Spleen (tissue), 11 donors: ENCODE data around the gene TMED9. TPM values are rescaled to one million over a fixed set of nuclear protein-coding genes. Genes with fewer than 3 reads are reported as not detected.

Experiments used
- DNase-seq: peaks from one replicate; pipeline ENCODE4 v3.0.0-alpha.2; 2020
- H3K27ac ChIP-seq, 8 donors: fragments of 200-600 bp; sonication (generic) in 7 of 8; 1 replicate in 4 of 8; 2 replicates in 4 of 8; pipeline versions ENCODE4 v1.5.0 to v1.8.0; 2016 to 2021; ENCODE audit warnings: inconsistent platforms in 4 of 8, mild to moderate bottlenecking in 4 of 8, moderate library complexity in 1 of 8
- H3K27me3 ChIP-seq, 7 donors: fragments of 200-600 bp; sonication (generic) in 6 of 7; replicated peaks in 1 of 7; 1 replicate in 4 of 7; 2 replicates in 3 of 7; pipeline versions ENCODE4 v1.5.0 to v1.8.0; 2016 to 2021; ENCODE audit warnings: inconsistent platforms in 3 of 7, mild to moderate bottlenecking in 1 of 7
- H3K36me3 ChIP-seq, 6 donors: fragments of 200-600 bp; sonication (generic) in 5 of 6; 1 replicate in 4 of 6; 2 replicates in 2 of 6; pipeline versions ENCODE4 v1.5.0 to v1.8.0; 2016 to 2021; ENCODE audit warnings: inconsistent platforms in 2 of 6
- H3K4me1 ChIP-seq, 6 donors: fragments of 200-600 bp; sonication (generic) in 5 of 6; 1 replicate in 3 of 6; 2 replicates in 3 of 6; pipeline versions ENCODE4 v1.5.0 to v1.8.0; 2016 to 2021; ENCODE audit warnings: inconsistent platforms in 3 of 6
- H3K4me3 ChIP-seq, 8 donors: fragments of 200-600 bp; sonication (generic) in 7 of 8; 1 replicate in 4 of 8; 2 replicates in 4 of 8; pipeline versions ENCODE4 v1.5.0 to v1.8.0; 2016 to 2021; ENCODE audit warnings: inconsistent platforms in 4 of 8, mild to moderate bottlenecking in 4 of 8, moderate library complexity in 2 of 8
- H3K9me3 ChIP-seq, 8 donors: fragments of 200-600 bp; sonication (generic) in 7 of 8; 1 replicate in 4 of 8; 2 replicates in 4 of 8; pipeline versions ENCODE4 v1.5.0 to v1.8.0; 2016 to 2021; ENCODE audit warnings: inconsistent platforms in 4 of 8
- CTCF ChIP-seq, 11 experiments: fragments of 200-600 bp in 7 of 11; fragments of 450-650 bp in 4 of 11; sonication (generic) in 4 of 11; IDR thresholded peaks in 8 of 11; conservative IDR thresholded peaks in 3 of 11; 1 replicate in 7 of 11; 2 replicates in 4 of 11; pipeline versions ENCODE4 v1.4.0 to v1.8.0; 2016 to 2021; ENCODE audit warnings: antibody characterized with exemption in 11 of 11, inconsistent platforms in 4 of 11, mild to moderate bottlenecking in 1 of 11
- POLR2A ChIP-seq, 3 donors: fragments of 450-650 bp; IDR thresholded peaks; one replicate each; pipeline ENCODE4 v1.5.1; 2017; ENCODE audit warnings: antibody characterized with exemption in 3 of 3, mild to moderate bottlenecking in 1 of 3
- POLR2AphosphoS5 ChIP-seq, 3 donors: sonication (generic); formaldehyde crosslinking; IDR thresholded peaks; one replicate each; pipeline ENCODE4 v1.5.1; 2017; ENCODE audit warnings: antibody characterized with exemption in 3 of 3
- WGBS, 5 donors: extraction: QIAGEN DNeasy Blood & Tissue Kit in 3 of 5; methylation state at CpG; one replicate each; pipeline versions ENCODE4 v1.1.5 to v1.1.7; 2013 to 2018; 5-methylcytosine and 5-hydroxymethylcytosine counted together
- intact Hi-C: fragments of 100-400 bp; cut with DNase I; formaldehyde crosslinking; loops from one replicate; pipeline ENCODE4 v1.15.0; 2023; ENCODE audit warnings: low total_unique reads
- polyA plus RNA-seq, 3 donors: library from polyadenylated mRNA; stranded (reverse); fragments of 200-250 nt; gene quantifications; one replicate each; pipeline ENCODE4 v1.2.1, GENCODE V29; 2013
- total RNA-seq, 7 donors: library from RNA; depleted of rRNA in 3 of 7; stranded (reverse); fragments of >200 nt in 3 of 7; fragmentation: NEBNext Ultra II Directional in 4 of 7; extraction: Animal tissue kit (Norgen Biotek cat#: 25700) in 4 of 7; gene quantifications; one replicate each; pipeline versions ENCODE4 v1.1.0 to v1.2.1, GENCODE V29; 2016 to 2021
- donor health status: healthy with polysubstance abuse.
- donor health status: DM: no; HTN: no; CAD: no; lungs with moderate emphysema.
- donor health status: DM: no; HTN: no; CAD: no.
- donor health status: Bipolar disorder and iron deficiency.
- donor health status: healthy.
- donor health status: DM: no; HTN: no; CAD: no.
- donor health status: DM: yes; HTN: yes; CAD: no.

TMED9 gene
- total and polyA plus RNA-seq, 10 donors = 52.6 to 126 (median 98.2) TPM

GRCh38 chr5:177588413-177588909 is 3.5 kb upstream of the TMED9 start:
- Histone ChIP-seq H3K4me1 (peaks cover 4 to 34% (median 22%) of the 10 kb centered on the region in 6 donors), H3K27me3 (peaks cover 0 to 10% (median 0%) of the 10 kb centered on the region in 7 donors), H3K9me3 (no peaks in the 10 kb centered on the region), H3K4me3 (no peak overlapping the region), H3K36me3 (peaks cover 0 to 4% (median 3%) of the 10 kb centered on the region in 6 donors), H3K27ac (no peak overlapping the region)
- peak; percentile 42 for DNase-seq
- TF ChIP-seq CTCF (IDR thresholded peaks at IDR 0.05 in 8 of 11, conservative IDR thresholded peaks at IDR 0.05 in 3 of 11) (no peak), POLR2A (IDR thresholded peaks at IDR 0.05) (no peak), POLR2AphosphoS5 (IDR thresholded peaks at IDR 0.05) (no peak)
- 57 to 63% (median 60%) methylated on average over 12 to 13 of the region's 13 CpGs for WGBS, 5 donors
- intact Hi-C loops = no loop called here

- intact Hi-C loops = no loop called here
Observed at GRCh38 chr5:177590406-177590805, 1.6 kb upstream of the TMED9 start.

GRCh38 chr5:177591690-177592009 is 353 bp upstream of the TMED9 start:
- peaks cover 0 to 10% (median 0%) of the 10 kb centered on the region in 7 donors for H3K27me3 ChIP-seq
- TF ChIP-seq POLR2A (IDR thresholded peaks at IDR 0.05) (no peak), POLR2AphosphoS5 (IDR thresholded peaks at IDR 0.05) (no peak), CTCF (IDR thresholded peaks at IDR 0.05 in 8 of 11, conservative IDR thresholded peaks at IDR 0.05 in 3 of 11) (no peak)
- peaks cover 0 to 36% (median 35%) of the 10 kb centered on the region in 6 donors for H3K36me3 ChIP-seq
- DNase-seq = no peak
- intact Hi-C loops = no loop called here
- peaks cover 5 to 55% (median 30%) of the 10 kb centered on the region in 6 donors for H3K4me1 ChIP-seq
- no peaks in the 10 kb centered on the region for H3K9me3 ChIP-seq
- H3K27ac ChIP-seq = peak overlapping the region in 7 of 8 donors; percentile 62 to 92 (median 86)
- peak overlapping the region; percentile 76 to 98 (median 92) for H3K4me3 ChIP-seq
- 15 to 24% (median 17%) methylated on average over 8 of the region's 8 CpGs for WGBS, 5 donors

More at GRCh38 chr5:177590406-177590805, 1.6 kb upstream of the TMED9 start:
- Histone ChIP-seq H3K4me3 (no peak overlapping the region), H3K9me3 (no peaks in the 10 kb centered on the region), H3K27me3 (peaks cover 0 to 10% (median 0%) of the 10 kb centered on the region in 7 donors), H3K36me3 (peaks cover 0 to 24% (median 22%) of the 10 kb centered on the region in 6 donors), H3K4me1 (peaks cover 5 to 53% (median 33%) of the 10 kb centered on the region in 6 donors), H3K27ac (no peak overlapping the region)
- no peak for TF ChIP-seq POLR2AphosphoS5 (IDR thresholded peaks at IDR 0.05)
- no peak for TF ChIP-seq CTCF (IDR thresholded peaks at IDR 0.05 in 8 of 11, conservative IDR thresholded peaks at IDR 0.05 in 3 of 11)
- no peak for TF ChIP-seq POLR2A (IDR thresholded peaks at IDR 0.05)
- DNase-seq = no peak
- WGBS, 5 donors = 78 to 88% (median 86%) methylated on average over 1 of the region's 1 CpG

GRCh38 chr5:177592905-177593304 is 902 bp downstream of the TMED9 start:
- DNase-seq = peak; percentile 69
- intact Hi-C loops = no loop called here
- peaks cover 5 to 49% (median 26%) of the 10 kb centered on the region in 6 donors for H3K4me1 ChIP-seq
- H3K9me3 ChIP-seq = no peaks in the 10 kb centered on the region
- H3K36me3 ChIP-seq = peaks cover 0 to 41% (median 36%) of the 10 kb centered on the region in 6 donors
- TF ChIP-seq CTCF (IDR thresholded peaks at IDR 0.05 in 8 of 11, conservative IDR thresholded peaks at IDR 0.05 in 3 of 11) (no peak), POLR2AphosphoS5 (IDR thresholded peaks at IDR 0.05) (no peak), POLR2A (IDR thresholded peaks at IDR 0.05) (no peak)
- H3K27ac ChIP-seq = peak overlapping the region in 4 of 8 donors; percentile 84 to 92 (median 90)
- 78 to 84% (median 81%) methylated on average over 13 of the region's 13 CpGs for WGBS, 5 donors
- H3K4me3 ChIP-seq = peak overlapping the region; percentile 76 to 98 (median 92)
- H3K27me3 ChIP-seq = peaks cover 0 to 10% (median 0%) of the 10 kb centered on the region in 7 donors
